Aorta (tissue), 5 donors: ENCODE data around the gene VASN. TPM values are rescaled to one million over a fixed set of nuclear protein-coding genes. Genes with fewer than 3 reads are reported as not detected.

ENCODE experiments used
- ATAC-seq: fragments of 200-7000 bp; cut with Tn5 transposase; one replicate; pipeline ENCODE4 v1.9.1; 2022; ENCODE audit warnings: moderate library complexity; ENCODE audit not compliant: low FRiP score
- DNase-seq, 2 donors: peaks; one replicate each; pipeline ENCODE4 v3.0.0-alpha.2; 2020
- H3K27ac ChIP-seq, 2 donors: one replicate each; pipeline ENCODE4 v1.5.1; 2013; ENCODE audit warnings: low read length in 2 of 2, mild to moderate bottlenecking in 2 of 2, moderate library complexity in 2 of 2, control low read depth in 1 of 2, inconsistent platforms in 1 of 2, low read depth in 1 of 2
- H3K27me3 ChIP-seq, 2 donors: one replicate each; pipeline ENCODE4 v1.6.1; 2013; ENCODE audit warnings: control low read depth in 1 of 2, low read length in 1 of 2, mild to moderate bottlenecking in 1 of 2, moderate library complexity in 1 of 2; ENCODE audit not compliant: insufficient read depth in 2 of 2, control insufficient read depth in 1 of 2
- H3K36me3 ChIP-seq, 2 donors: one replicate each; pipeline ENCODE4 v1.6.1; 2013; ENCODE audit warnings: control low read depth in 1 of 2, low read length in 1 of 2, mild to moderate bottlenecking in 1 of 2; ENCODE audit not compliant: insufficient read depth in 2 of 2, control insufficient read depth in 1 of 2
- H3K4me1 ChIP-seq, 2 donors: one replicate each; pipeline ENCODE4 v1.6.1; 2013; ENCODE audit warnings: low read length in 2 of 2, control low read depth in 1 of 2, mild to moderate bottlenecking in 1 of 2, moderate library complexity in 1 of 2; ENCODE audit not compliant: insufficient read depth in 2 of 2, control insufficient read depth in 1 of 2
- H3K4me3 ChIP-seq, 2 donors: one replicate each; pipeline ENCODE4 v1.5.1; 2013; ENCODE audit warnings: low read length in 2 of 2, control low read depth in 1 of 2, mild to moderate bottlenecking in 1 of 2
- H3K9me3 ChIP-seq: one replicate; pipeline ENCODE4 v1.6.1; 2013; ENCODE audit warnings: mild to moderate bottlenecking, low read length; ENCODE audit not compliant: control insufficient read depth
- WGBS, 2 donors: extraction: QIAGEN DNeasy Blood & Tissue Kit; methylation state at CpG; one replicate each; pipeline ENCODE4 v1.1.7; 2013; 5-methylcytosine and 5-hydroxymethylcytosine counted together
- intact Hi-C, 2 donors: fragments of 100-400 bp; cut with DNase I; formaldehyde crosslinking; loops; one replicate each; pipeline versions ENCODE4 v1.14.2 to v1.15.0; 2022
- polyA plus RNA-seq, 2 donors: library from polyadenylated mRNA; stranded (reverse); fragments of 200-250 nt; gene quantifications; one replicate each; pipeline ENCODE4 v1.2.3, GENCODE V29; 2013
- total RNA-seq, 2 donors: library from RNA; stranded (reverse); fragmentation: NEBNext Ultra II Directional; extraction: Animal tissue kit (Norgen Biotek cat#: 25700); gene quantifications; one replicate each; pipeline ENCODE4 v1.2.1, GENCODE V29; 2021
- donor health status: healthy with polysubstance abuse.
- donor health status: Bipolar disorder and iron deficiency.
- donor health status: DM: no; HTN: no; CAD: no.
- donor health status: DM: no; HTN: no; CAD: no.
- donor health status: DM: yes; HTN: yes; CAD: no.

VASN gene
- total and polyA plus RNA-seq, 4 donors = 21.7 to 120 (median 59.1) TPM

DNA sequence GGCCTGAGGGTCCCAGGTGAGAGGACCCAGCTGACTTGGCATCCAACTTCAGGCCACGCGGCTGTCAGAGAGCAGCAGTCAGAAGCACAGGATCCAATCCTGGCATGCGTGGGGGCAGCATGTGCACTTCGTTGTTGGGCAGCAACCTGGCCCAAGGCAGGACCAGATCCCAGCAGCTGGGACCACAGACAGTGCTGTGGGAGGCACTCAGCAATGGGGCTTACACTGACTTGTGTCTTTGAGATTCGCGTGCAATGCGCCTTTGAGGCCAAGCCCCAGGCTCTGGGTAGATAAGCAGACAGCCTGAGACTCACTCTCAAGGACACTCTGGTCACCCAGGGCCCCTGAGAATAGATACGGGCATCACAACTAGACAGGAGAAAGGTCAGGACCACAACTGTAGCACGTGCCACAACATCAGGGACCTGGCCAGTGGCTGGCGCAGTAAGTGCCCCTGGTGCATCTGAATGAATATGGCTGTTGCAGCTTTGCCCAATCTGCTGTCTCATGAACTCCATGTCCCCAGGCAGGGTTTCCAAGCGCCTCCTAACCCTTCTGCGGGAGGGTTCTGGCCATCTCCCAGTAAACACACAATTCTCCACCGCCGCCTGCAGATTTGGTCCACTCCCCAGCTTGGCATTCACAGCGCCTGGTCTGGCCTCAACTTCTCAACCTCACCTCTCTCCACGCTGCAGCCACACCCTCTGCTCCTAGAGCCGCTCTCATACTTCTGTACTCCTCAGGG is 23.7 kb upstream of the VASN start:
- WGBS, 2 donors = 48 to 51% methylated on average over 16 to 17 of the region's 17 CpGs
- H3K27ac ChIP-seq = no peak overlapping the region
- no peak for DNase-seq

DNA sequence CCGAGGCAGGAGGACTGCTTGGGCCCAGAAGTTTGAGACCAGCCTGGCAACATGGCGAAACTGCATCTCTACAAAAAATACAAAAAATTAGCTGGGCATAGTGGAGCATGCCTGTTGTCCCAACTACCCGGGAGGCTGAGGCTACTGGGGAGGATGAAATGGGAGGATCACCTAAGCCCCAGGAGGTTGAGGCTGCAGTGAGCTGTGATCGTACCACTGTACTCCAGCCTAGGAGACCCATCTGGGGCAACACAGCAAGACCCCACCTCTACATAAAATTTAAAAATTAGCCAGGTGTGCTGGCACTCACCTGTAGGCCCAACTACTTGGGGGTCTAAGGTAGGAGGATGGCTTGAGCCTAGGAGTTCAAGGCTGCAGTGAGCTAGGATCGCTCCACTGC is 22.3 kb upstream of the VASN start:
- intact Hi-C loops = no loop called here
- no peak overlapping the region for H3K27ac ChIP-seq
- 94 to 96% methylated on average over 5 of the region's 5 CpGs for WGBS, 2 donors
- no peaks in the 10 kb centered on the region for H3K9me3 ChIP-seq
- ATAC-seq (no peak), DNase-seq (no peak)
- no peaks in the 10 kb centered on the region for H3K27me3 ChIP-seq
- no peak overlapping the region for H3K4me3 ChIP-seq
- no peaks in the 10 kb centered on the region for H3K36me3 ChIP-seq
- no peaks in the 10 kb centered on the region for H3K4me1 ChIP-seq

More for the DNA sequence above, 23.7 kb upstream of the VASN start:
- no peaks in the 10 kb centered on the region for H3K9me3 ChIP-seq
- no peak for ATAC-seq
- no peaks in the 10 kb centered on the region for H3K4me1 ChIP-seq
- no peak overlapping the region for H3K4me3 ChIP-seq
- H3K27me3 ChIP-seq = no peaks in the 10 kb centered on the region
- no peaks in the 10 kb centered on the region for H3K36me3 ChIP-seq
- intact Hi-C loops = no loop called here

DNA sequence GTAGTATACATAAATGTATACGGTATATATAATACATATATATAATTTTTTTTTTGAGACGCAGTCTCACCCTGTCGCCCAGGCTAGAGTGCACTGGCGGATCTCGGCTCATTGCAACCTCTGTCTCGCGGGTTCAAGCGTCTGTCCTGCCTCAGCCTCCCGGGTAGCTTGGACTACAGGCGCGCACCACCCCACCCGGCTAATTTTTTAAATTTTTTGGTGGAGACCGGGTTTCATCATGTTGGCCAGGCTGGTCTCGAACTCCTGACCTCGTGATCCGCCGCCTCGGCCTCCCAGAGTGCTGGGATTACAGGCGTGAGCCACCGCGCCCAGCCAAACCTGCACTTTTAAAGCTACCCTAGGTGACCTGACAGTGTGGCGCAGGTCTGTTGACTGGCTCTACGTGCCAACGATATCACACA is 21.3 kb upstream of the VASN start:
- Histone ChIP-seq H3K27ac (peak overlapping the region in 1 of 2 donors; percentile 34), H3K4me3 (peak overlapping the region; percentile 69 to 78), H3K9me3 (no peaks in the 10 kb centered on the region), H3K4me1 (no peaks in the 10 kb centered on the region), H3K36me3 (no peaks in the 10 kb centered on the region), H3K27me3 (no peaks in the 10 kb centered on the region)
- no peak for DNase-seq
- no peak for ATAC-seq
- WGBS, 2 donors = 37 to 39% methylated on average over 24 of the region's 24 CpGs
- intact Hi-C loops = no loop called here

DNA sequence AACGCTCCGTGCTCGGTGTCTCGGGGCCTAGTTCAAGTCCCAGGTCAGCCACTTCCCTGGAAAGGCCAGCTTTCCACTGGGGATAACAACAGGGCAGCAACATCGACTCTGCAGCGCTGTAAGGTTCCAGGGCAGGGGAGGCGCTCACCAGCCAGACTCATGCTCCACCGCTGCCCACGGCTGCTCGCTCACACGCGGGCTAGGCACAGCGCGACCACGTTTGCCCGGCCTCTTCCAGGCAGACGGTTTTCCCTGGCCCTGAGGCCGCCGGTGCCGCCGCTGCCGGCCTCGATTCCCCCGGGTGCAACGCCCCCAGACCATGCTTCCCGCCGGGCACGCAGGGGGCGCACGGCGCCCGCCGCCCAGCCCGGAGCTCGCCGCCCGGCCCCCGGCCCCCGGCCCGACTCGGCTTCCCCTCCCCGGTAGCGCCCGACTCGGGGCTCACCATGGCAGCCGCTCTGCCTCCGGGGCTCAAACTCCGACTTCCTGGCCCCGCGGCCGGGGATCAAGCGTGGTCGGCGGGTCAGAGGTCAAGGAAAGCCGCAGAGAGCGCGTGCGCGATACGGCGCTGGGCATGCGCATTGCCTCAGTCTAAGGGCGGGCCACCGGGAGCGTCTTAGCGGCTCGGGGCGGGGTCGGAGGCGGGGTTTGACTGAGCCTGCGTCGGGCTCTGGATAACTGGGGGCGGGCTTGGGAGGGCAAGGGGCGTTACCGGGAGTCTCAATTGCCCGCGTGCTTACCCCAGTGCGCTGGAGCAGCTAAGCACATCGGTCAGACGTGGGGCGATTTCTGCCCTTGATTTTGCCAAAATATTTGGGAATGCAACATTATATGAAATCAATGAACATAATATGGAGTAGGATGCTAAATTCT is 20.6 kb upstream of the VASN start, which contains the start of gene PAM16:
Gene PAM16, minus strand, starts transcription at position 535 of the 873 bp plus-strand sequence. Its CDS starts 87 bp downstream, at position 448.
- ATAC-seq (peak; percentile 96), DNase-seq (peak; percentile 98 to 100)
- 1% methylated on average over 74 to 81 of the region's 81 CpGs for WGBS, 2 donors
- H3K9me3 ChIP-seq = no peaks in the 10 kb centered on the region
- H3K4me1 ChIP-seq = no peaks in the 10 kb centered on the region
- H3K27me3 ChIP-seq = no peaks in the 10 kb centered on the region
- peak within 1 kb of the TSS in 1 of 2 donors; percentile 34 for H3K27ac ChIP-seq
- H3K36me3 ChIP-seq = no peaks in the 10 kb centered on the region
- intact Hi-C loops = no loop called here
- peak within 1 kb of the TSS; percentile 69 to 78 for H3K4me3 ChIP-seq

DNA sequence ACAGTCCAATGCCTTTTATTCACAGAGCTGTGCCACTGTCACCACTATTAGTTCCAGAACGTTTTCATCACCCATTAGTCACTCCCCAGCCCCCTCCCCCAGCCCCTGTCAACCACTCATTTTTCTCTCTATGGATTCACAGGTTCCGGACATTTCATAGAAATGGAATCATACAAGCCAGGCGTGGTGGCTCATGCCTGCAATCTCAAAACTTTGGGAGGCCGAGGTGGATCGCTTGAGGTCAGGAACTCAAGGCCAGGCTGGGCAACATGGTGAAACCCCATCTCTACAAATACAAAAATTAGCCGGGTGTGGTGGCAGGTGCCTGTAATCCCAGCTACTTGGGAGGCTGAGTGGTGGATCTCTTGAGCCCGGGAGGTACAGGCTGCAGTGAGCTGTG is 19.8 kb upstream of the VASN start:
- no peaks in the 10 kb centered on the region for H3K36me3 ChIP-seq
- WGBS, 2 donors = 67 to 69% methylated on average over 7 of the region's 7 CpGs
- no peaks in the 10 kb centered on the region for H3K9me3 ChIP-seq
- H3K27me3 ChIP-seq = no peaks in the 10 kb centered on the region
- no peak overlapping the region for H3K27ac ChIP-seq
- H3K4me1 ChIP-seq = no peaks in the 10 kb centered on the region
- ATAC-seq = no peak
- DNase-seq = no peak
- intact Hi-C loops = no loop called here
- no peak overlapping the region for H3K4me3 ChIP-seq

DNA sequence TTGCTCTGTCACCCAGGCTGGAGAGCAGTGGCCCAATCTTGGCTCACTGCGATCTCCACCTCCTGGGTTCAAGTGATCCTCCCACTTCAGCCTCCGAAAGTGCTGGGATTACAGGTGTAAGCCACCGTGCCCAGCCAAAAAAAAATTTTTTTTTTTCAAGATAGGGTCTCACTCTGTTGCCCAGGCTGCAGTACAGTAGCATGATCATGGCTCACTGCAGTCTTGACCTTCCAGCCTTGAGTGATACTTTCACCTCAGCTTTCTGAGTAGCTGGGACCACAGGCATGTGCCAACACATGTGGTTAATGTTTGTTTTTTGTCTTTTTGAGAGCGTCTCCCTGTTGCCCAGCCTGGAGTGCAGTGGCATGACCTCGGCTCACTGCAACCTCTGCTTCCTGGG is 18.8 kb upstream of the VASN start:
- Histone ChIP-seq H3K4me3 (no peak overlapping the region), H3K9me3 (no peaks in the 10 kb centered on the region), H3K36me3 (no peaks in the 10 kb centered on the region), H3K4me1 (no peaks in the 10 kb centered on the region), H3K27me3 (no peaks in the 10 kb centered on the region), H3K27ac (no peak overlapping the region)
- ATAC-seq (no peak), DNase-seq (no peak)
- intact Hi-C loops = no loop called here
- WGBS, 2 donors = 88 to 92% methylated on average over 5 of the region's 5 CpGs

DNA sequence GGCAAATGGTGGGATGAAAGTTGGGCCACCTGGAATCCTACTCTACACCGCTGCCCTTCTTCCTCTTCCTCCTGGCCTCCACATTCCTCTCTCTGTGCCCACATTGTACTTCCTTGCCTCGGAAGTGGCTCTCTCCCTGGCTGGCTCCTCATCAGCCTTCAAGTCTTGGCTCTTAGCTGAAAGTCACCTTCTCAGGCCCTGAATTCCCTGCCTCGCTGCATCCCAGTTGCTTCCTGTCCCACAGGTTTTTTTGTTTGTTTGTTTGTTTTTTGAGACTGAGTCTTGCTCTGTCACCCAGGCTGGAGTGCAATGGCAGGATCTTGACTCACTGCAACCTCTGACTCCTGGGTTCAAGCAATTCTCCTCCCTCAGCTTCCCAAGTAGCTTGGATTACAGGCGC is 18.0 kb upstream of the VASN start:
- no peaks in the 10 kb centered on the region for H3K9me3 ChIP-seq
- H3K27ac ChIP-seq = no peak overlapping the region
- no peak for DNase-seq
- WGBS, 2 donors = 94 to 95% methylated on average over 4 of the region's 4 CpGs
- intact Hi-C loops = no loop called here
- no peak overlapping the region for H3K4me3 ChIP-seq
- no peaks in the 10 kb centered on the region for H3K27me3 ChIP-seq
- H3K36me3 ChIP-seq = no peaks in the 10 kb centered on the region
- ATAC-seq = no peak
- H3K4me1 ChIP-seq = no peaks in the 10 kb centered on the region

DNA sequence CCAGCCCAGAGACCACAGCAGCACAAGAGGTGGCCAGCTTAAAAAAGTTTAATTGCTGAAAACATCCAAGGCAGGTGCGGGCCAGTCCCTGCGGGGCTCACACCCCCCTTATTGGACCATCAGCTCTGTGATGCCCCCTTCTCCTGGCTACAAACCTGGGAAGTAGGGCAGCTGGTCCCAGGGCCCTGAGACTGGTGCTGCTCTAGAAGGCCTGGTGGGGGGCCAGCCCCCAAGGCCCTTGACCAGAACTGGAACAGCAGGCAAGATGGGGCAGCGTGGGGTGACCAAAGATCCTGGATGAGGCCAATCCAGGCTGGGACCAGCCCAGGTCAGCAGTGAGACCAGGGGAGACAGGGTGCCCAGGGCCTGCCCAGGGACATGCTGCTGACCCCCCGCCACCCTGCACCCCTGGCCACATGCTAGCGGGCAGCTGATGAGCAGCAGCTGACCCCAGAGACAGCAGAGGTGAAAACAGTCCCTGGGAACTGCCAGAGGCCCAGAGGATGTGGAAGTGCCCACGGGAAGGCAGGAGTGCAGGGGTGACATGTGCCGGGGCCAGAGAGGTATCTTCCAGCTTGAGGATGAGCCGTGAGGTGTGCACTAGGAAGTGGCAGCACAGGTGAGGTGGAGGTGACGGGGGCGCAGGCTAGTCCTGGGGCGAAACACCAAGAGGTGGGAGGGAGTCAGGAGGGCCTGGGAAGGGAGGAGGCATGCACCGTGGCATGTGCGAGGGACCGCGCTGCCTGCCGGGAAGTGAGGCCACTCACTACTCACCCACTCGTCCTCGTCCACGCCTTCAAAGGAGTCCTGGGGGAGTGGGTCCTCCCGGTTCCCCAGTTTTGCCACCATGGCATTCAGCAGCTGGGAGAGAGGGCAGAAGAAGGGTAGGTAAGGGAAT is 16.9 kb upstream of the VASN start:
- H3K36me3 ChIP-seq = no peaks in the 10 kb centered on the region
- no peaks in the 10 kb centered on the region for H3K9me3 ChIP-seq
- intact Hi-C loops = no loop called here
- no peak overlapping the region for H3K27ac ChIP-seq
- ATAC-seq = no peak
- no peaks in the 10 kb centered on the region for H3K4me1 ChIP-seq
- no peak overlapping the region for H3K4me3 ChIP-seq
- 94 to 95% methylated on average over 20 of the region's 20 CpGs for WGBS, 2 donors
- H3K27me3 ChIP-seq = no peaks in the 10 kb centered on the region
- DNase-seq = no peak
